GM12865 (cell line): ENCODE data around the gene PDZD2.

Experiments used
- DNase-seq: peaks from one replicate; pipeline ENCODE4 v3.0.0; 2010; ENCODE audit warnings: low read depth
- H3K4me3 ChIP-seq: 2 replicates; pipeline ENCODE4 v1.5.1; 2011; ENCODE audit warnings: mild to moderate bottlenecking, low read depth, low read length, control low read depth
- TF ChIP-seq, protein P1 (sequence below): IDR thresholded peaks from 2 replicates; pipeline ENCODE4 v1.5.1; 2011; ENCODE audit warnings: low read length, control low read depth, low read depth, inconsistent platforms; ENCODE audit not compliant: insufficient read depth; ENCODE audit errors: missing control alignments

The PDZD2 gene

DNA sequence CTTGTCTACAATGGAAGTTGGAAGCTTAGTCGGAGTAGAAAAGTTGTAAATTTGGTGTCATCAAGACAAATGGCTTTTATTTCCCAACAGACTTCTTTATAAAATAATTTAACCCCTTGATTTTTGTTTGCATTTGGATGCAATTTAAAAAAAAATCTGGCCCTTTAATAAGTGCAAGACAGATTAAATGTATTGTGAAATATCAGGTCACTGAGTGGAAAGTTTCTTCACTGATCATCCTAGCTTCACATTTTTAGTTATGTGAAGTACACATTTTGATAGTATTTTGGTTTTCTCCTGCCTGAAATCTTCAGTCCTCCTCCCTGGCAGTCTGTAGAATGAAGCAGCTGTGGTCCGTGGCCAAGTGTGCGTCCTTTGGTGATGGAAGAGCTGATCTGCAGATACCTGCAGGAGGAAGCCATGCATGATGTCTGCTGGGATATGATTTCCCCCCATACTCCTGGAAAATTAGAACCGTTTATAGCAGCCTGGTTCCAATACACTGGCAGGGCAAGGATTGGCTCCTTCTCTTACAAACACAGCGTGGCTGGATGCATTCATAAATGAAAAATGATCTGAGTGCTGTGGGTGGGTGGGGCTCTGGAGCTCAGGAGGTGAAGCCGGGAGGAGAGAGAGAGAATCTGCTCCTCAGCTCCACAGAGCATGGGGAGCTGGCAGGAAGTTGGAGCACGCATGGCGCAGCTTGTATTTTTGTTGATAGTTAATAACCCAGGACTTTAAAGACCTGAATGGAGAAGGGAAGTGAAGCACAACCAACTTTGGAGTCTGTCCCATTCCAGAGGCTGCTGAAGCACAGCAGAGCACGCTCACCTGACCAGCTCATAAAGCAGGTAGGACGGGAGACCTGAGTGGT lies 296.8 kb downstream of the PDZD2 start:
- H3K4me3 ChIP-seq = no peak overlapping the region
- TF ChIP-seq, protein P1, sequence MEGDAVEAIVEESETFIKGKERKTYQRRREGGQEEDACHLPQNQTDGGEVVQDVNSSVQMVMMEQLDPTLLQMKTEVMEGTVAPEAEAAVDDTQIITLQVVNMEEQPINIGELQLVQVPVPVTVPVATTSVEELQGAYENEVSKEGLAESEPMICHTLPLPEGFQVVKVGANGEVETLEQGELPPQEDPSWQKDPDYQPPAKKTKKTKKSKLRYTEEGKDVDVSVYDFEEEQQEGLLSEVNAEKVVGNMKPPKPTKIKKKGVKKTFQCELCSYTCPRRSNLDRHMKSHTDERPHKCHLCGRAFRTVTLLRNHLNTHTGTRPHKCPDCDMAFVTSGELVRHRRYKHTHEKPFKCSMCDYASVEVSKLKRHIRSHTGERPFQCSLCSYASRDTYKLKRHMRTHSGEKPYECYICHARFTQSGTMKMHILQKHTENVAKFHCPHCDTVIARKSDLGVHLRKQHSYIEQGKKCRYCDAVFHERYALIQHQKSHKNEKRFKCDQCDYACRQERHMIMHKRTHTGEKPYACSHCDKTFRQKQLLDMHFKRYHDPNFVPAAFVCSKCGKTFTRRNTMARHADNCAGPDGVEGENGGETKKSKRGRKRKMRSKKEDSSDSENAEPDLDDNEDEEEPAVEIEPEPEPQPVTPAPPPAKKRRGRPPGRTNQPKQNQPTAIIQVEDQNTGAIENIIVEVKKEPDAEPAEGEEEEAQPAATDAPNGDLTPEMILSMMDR = no peak
- no peak for DNase-seq

DNA sequence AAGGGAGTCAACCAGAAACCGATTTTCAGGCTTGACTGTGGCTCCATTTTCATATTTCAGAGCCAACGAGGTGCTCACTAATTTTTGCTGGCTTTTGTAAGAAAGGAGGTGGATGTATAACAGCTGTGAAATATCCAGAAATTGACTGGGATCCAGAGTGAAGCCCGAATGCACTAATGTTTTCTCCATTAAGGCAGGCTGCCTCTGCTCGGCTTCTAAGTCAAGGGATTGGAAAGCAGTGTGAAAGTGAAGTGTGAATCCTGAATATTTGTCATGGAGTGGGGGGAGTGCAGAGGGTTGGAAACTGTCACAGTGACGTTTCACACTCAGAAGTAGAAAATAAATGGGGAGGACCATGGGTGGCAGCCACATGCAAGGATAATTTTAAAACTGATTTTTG lies 297.8 kb downstream of the PDZD2 start:
- TF ChIP-seq, protein P1 = no peak
- no peak for DNase-seq
- H3K4me3 ChIP-seq = no peak overlapping the region

DNA sequence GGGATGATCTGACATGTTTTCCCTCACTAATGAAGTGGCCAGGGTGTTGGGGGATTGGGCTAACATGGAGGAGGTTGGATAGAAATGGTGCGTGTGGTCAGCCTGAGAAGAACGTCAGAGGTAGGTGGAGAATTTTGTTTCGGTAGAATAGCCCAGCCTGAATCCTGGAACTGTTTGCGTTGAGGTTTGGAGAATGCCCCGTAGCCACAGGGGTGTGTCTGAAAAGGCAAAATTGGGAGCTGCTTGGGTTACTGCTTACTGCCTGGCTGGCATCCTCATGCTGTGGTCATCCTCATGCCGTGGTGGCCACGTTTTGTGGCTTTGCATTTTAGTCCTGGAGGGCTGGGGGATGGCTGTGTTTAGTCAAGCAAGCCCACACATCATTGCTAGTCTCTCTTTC lies 298.3 kb downstream of the PDZD2 start:
- no peak for DNase-seq
- TF ChIP-seq, protein P1 = no peak
- H3K4me3 ChIP-seq = no peak overlapping the region

DNA sequence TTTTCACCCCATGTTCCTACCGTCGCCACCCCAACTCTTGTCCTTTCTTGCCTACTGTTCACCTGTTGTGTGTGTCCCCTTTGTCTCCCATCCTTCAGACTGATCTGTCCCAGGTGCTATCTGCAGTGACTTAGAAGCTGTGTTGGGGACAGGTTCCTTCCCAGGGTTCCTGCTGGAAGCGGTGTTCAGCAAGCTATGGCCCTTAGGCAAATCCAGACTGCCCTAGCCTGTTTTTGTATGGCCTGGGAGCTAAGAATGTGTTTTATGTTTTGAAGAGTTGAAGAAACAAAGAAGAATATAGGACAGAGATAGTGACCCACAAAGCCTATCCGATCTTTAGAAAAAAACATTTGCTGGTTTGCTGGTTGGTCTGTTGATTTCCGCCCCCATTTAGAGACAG lies 298.8 kb downstream of the PDZD2 start:
- no peak for DNase-seq
- TF ChIP-seq, protein P1 = no peak
- no peak overlapping the region for H3K4me3 ChIP-seq

DNA sequence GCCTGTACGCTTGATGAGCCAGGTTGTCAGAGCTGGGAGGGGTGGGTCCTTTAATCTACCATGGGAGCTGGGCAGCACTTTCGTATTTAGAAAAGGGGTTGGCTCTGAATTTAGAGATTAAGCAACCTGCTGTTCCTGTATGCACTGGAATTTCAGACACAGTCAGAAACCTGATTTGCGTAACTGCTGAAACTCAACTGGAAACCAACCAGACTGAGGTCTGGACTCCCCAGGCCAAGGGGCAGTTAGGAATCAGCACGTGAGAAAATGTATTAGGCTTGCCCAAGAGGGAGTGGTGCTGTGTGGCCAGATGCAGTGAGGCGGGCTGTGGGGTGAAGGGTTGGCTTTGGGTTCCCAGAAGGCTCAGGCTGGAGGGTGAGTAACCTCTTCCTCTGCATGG lies 300.2 kb downstream of the PDZD2 start:
- no peak overlapping the region for H3K4me3 ChIP-seq
- DNase-seq = no peak
- TF ChIP-seq, protein P1 = no peak

DNA sequence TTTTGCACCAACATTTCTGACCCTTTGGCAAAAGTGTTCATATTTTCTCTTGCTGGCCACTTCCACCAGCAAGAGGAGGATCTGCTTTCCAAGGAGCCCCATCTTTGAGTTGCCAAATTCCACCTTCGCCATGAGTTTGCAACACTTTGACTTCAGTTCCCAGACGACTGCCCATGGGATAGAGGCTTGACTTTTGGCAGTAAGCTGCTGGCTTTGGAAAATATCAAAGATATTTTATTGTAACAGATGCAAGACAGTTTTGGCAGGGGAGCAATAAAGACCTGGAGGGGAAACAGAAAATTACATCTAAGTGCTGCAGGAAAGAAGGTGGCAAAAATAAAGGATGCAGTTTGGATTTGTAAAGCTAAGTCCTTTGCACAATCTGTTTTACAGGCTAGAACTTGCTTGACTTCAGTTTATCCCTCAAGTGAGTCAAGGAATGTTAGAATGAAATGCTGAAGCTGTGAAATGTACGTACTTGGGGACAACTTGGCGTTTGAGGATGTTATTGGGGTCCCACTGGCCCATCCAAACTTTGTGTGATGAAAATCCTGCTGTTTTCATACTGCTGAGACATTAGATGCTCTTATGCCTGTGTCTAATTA lies 302.3 kb downstream of the PDZD2 start:
- H3K4me3 ChIP-seq = no peak overlapping the region
- TF ChIP-seq, protein P1 = no peak
- no peak for DNase-seq

DNA sequence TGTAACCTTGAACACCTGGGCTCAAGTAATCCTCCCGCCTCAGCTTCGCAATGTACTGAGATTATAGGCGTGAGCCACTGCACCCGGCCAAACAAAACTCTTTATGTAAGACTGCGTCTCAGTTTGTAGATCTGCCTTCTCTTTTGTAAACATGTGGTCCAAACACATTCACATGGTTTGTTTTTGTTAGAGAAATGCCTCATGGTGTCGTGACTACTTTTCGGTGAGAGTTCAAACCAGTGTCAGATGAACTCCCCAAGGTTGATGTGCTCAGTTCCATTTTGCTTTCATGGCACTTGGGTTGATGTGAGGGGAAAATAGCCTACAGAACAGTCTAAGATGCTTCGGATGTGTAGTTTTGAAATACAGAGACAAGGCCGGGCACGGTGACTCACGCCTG lies 303.6 kb downstream of the PDZD2 start:
- no peak overlapping the region for H3K4me3 ChIP-seq
- DNase-seq = no peak
- TF ChIP-seq, protein P1 = no peak
